ENCODE data around the gene IL1RAPL1. TPM values are rescaled to one million over a fixed set of nuclear protein-coding genes. Genes with fewer than 3 reads are reported as not detected.

The IL1RAPL1 gene
- 0.51 and 0.66 TPM in 2 replicates for total RNA-seq (2012; rRNA removed)

- Histone ChIP-seq H3K4me3 (ENCODE audit: low read length) (no peak within 1 kb of the TSS), H3K9ac (ENCODE audit: low read depth, low read length) (no peak within 1 kb of the TSS), H3K4me2 (ENCODE audit: low read length) (no peak within 1 kb of the TSS), H3K36me3 (ENCODE audit: insufficient read depth, low read length) (no peaks in the 10 kb centered on the region), H3K9me3 (replicated peaks; ENCODE audit: low read length) (no peaks in the 10 kb centered on the region), H3K27me3 (ENCODE audit: control insufficient read depth, insufficient read depth, low read length) (no peaks in the 10 kb centered on the region), H3K4me1 (ENCODE audit: control insufficient read depth, insufficient read depth, low read length) (no peaks in the 10 kb centered on the region)
These were observed at the start of gene IL1RAPL1 for GRCh38 chrX:28586981-28587551. TSS of gene IL1RAPL1 (plus strand) at chrX:28587446.

DNA sequence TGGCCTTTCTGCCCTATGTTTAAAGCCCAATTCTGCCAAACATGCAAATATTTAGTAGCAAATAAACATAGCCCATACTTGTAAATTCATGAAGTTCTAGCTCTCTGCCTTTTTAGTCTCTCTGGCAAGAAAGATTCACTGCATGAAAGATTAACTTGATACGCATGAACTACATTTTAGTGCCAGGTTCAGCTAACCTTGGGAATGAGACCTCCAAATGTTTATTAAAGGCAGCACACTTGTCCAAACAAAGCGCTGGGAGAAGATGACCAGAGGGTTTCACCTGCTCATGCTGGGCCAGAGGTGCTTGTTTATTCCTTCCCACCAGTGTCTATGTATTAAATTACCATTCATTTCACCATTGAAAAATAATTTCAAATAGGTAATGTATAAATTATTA is 44.5 kb upstream of the IL1RAPL1 start:
- no peaks in the 10 kb centered on the region for H3K36me3 ChIP-seq (ENCODE audit: insufficient read depth, low read length)
- peaks cover 8% of the 10 kb centered on the region for H3K9me3 ChIP-seq (replicated peaks; ENCODE audit: low read length)
- H3K4me1 ChIP-seq (ENCODE audit: control insufficient read depth, insufficient read depth, low read length) = no peaks in the 10 kb centered on the region
- no peak overlapping the region for H3K4me2 ChIP-seq (ENCODE audit: low read length)
- H3K9ac ChIP-seq (ENCODE audit: low read depth, low read length) = no peak overlapping the region
- no peak overlapping the region for H3K4me3 ChIP-seq (ENCODE audit: low read length)
- no peaks in the 10 kb centered on the region for H3K27me3 ChIP-seq (ENCODE audit: control insufficient read depth, insufficient read depth, low read length)

DNA sequence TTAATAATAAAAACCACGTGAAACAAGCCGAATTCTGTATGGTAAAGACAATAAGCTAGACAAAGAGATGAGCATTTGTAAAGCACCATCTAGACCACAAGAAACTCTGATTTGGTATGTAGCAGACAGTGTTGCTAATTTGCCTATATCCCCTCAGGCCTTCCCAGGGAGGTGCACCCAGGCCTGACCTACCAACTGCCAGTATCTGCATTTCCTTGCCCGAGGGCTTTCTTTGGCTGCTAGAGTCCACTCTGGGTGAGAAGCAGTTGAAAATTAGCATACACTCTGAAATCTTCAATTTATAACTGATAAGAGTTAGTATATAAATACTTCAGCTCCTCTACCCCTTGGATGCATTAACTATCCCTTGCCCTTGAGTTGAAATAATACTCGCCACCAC is 37.4 kb upstream of the IL1RAPL1 start:
- Histone ChIP-seq H3K27me3 (ENCODE audit: control insufficient read depth, insufficient read depth, low read length) (no peaks in the 10 kb centered on the region), H3K36me3 (ENCODE audit: insufficient read depth, low read length) (no peaks in the 10 kb centered on the region), H3K4me1 (ENCODE audit: control insufficient read depth, insufficient read depth, low read length) (no peaks in the 10 kb centered on the region), H3K4me2 (ENCODE audit: low read length) (no peak overlapping the region), H3K9ac (ENCODE audit: low read depth, low read length) (no peak overlapping the region), H3K4me3 (ENCODE audit: low read length) (no peak overlapping the region), H3K9me3 (replicated peaks; ENCODE audit: low read length) (peaks cover 3% of the 10 kb centered on the region)

- no peak overlapping the region for H3K4me2 ChIP-seq (ENCODE audit: low read length)
- H3K4me3 ChIP-seq (ENCODE audit: low read length) = no peak overlapping the region
- H3K4me1 ChIP-seq (ENCODE audit: control insufficient read depth, insufficient read depth, low read length) = no peaks in the 10 kb centered on the region
- H3K9me3 ChIP-seq (replicated peaks; ENCODE audit: low read length) = peaks cover 3% of the 10 kb centered on the region
- no peak overlapping the region for H3K9ac ChIP-seq (ENCODE audit: low read depth, low read length)
- H3K36me3 ChIP-seq (ENCODE audit: insufficient read depth, low read length) = no peaks in the 10 kb centered on the region
- H3K27me3 ChIP-seq (ENCODE audit: control insufficient read depth, insufficient read depth, low read length) = no peaks in the 10 kb centered on the region
These were observed 36.8 kb upstream of the IL1RAPL1 start for GRCh38 chrX:28550331-28550872.

- no peak overlapping the region for H3K4me3 ChIP-seq (ENCODE audit: low read length)
- no peaks in the 10 kb centered on the region for H3K36me3 ChIP-seq (ENCODE audit: insufficient read depth, low read length)
- H3K9me3 ChIP-seq (replicated peaks; ENCODE audit: low read length) = peaks cover 3% of the 10 kb centered on the region
- no peak overlapping the region for H3K9ac ChIP-seq (ENCODE audit: low read depth, low read length)
- H3K4me1 ChIP-seq (ENCODE audit: control insufficient read depth, insufficient read depth, low read length) = no peaks in the 10 kb centered on the region
- no peaks in the 10 kb centered on the region for H3K27me3 ChIP-seq (ENCODE audit: control insufficient read depth, insufficient read depth, low read length)
- no peak overlapping the region for H3K4me2 ChIP-seq (ENCODE audit: low read length)
These were observed 34.9 kb upstream of the IL1RAPL1 start for GRCh38 chrX:28552322-28552721.

DNA sequence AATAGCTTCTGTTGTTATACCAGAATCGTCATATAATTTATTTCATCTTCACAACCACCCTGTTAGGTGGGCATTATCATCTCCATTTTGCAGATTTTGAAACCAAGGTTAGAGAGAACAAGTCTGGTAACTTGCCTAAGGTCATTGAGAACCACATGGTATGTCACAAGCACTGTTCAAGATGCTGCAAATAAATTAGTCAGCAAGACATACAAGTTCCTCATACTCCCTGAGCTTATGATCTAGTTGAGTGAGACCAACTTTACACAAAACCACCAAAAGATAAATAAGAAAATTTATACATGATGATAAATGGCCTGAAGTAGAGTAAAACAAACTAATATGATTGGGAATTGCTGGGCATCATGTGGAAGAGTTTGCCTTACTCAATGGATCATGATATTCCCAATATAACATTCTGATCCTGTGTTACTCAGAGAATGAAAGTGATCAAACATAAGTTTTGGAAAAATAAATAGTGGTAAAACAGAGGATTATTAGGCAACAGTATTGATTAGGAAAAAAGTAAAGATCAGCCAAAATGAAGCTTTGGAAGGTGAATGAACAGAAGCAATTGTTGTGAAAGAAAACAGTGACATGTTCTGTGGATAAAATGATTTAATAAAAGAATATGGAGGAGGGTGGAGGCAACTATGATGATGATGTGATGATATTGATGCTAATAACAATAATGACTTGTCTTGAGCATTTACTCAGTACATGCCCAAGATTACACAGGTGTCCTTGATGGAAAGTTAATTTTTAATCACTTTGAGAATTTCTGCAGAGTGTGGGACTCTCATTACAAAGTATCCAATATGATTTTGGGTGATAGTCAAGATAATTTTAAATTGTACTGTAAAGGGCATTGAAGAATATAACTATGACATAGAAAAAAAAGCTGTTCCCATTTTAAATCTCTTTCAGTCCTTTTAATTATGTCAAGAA is 34.1 kb upstream of the IL1RAPL1 start:
- H3K27me3 ChIP-seq (ENCODE audit: control insufficient read depth, insufficient read depth, low read length) = no peaks in the 10 kb centered on the region
- peaks cover 3% of the 10 kb centered on the region for H3K9me3 ChIP-seq (replicated peaks; ENCODE audit: low read length)

GRCh38 chrX:28576117-28576516 is 11.1 kb upstream of the IL1RAPL1 start:
- Histone ChIP-seq H3K27me3 (ENCODE audit: control insufficient read depth, insufficient read depth, low read length) (no peaks in the 10 kb centered on the region), H3K4me2 (ENCODE audit: low read length) (no peak overlapping the region), H3K4me1 (ENCODE audit: control insufficient read depth, insufficient read depth, low read length) (no peaks in the 10 kb centered on the region), H3K4me3 (ENCODE audit: low read length) (no peak overlapping the region), H3K9me3 (replicated peaks; ENCODE audit: low read length) (no peaks in the 10 kb centered on the region), H3K36me3 (ENCODE audit: insufficient read depth, low read length) (no peaks in the 10 kb centered on the region), H3K9ac (ENCODE audit: low read depth, low read length) (no peak overlapping the region)

More for the DNA sequence above, 34.1 kb upstream of the IL1RAPL1 start:
- Histone ChIP-seq H3K9ac (ENCODE audit: low read depth, low read length) (no peak overlapping the region), H3K4me3 (ENCODE audit: low read length) (no peak overlapping the region), H3K36me3 (ENCODE audit: insufficient read depth, low read length) (no peaks in the 10 kb centered on the region), H3K4me2 (ENCODE audit: low read length) (no peak overlapping the region), H3K4me1 (ENCODE audit: control insufficient read depth, insufficient read depth, low read length) (no peaks in the 10 kb centered on the region)

DNA sequence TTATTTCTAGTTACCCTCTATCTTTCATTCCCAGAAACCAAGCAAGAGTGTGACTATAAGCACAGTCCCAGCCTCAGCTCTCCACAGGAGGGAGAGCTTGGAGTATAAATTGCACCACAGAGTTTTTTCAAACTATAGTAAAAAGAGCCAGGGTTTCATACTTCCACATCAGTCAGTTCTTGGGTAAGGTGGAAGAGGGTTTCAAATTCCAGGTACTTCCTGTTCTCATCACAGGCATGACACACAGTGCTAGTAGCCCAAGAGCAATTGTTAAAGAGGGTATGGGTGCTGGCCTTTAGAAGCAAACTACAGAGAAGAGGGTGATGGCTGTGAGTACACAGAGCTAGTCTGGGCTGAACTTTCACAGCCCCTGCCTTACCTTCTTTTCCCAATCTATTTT is 5.7 kb upstream of the IL1RAPL1 start:
- no peaks in the 10 kb centered on the region for H3K27me3 ChIP-seq (ENCODE audit: control insufficient read depth, insufficient read depth, low read length)
- no peaks in the 10 kb centered on the region for H3K9me3 ChIP-seq (replicated peaks; ENCODE audit: low read length)
- H3K9ac ChIP-seq (ENCODE audit: low read depth, low read length) = no peak overlapping the region
- no peaks in the 10 kb centered on the region for H3K4me1 ChIP-seq (ENCODE audit: control insufficient read depth, insufficient read depth, low read length)
- no peak overlapping the region for H3K4me3 ChIP-seq (ENCODE audit: low read length)
- no peak overlapping the region for H3K4me2 ChIP-seq (ENCODE audit: low read length)
- H3K36me3 ChIP-seq (ENCODE audit: insufficient read depth, low read length) = no peaks in the 10 kb centered on the region

- no peak overlapping the region for H3K4me3 ChIP-seq (ENCODE audit: low read length)
- H3K9ac ChIP-seq (ENCODE audit: low read depth, low read length) = no peak overlapping the region
- no peaks in the 10 kb centered on the region for H3K4me1 ChIP-seq (ENCODE audit: control insufficient read depth, insufficient read depth, low read length)
- H3K9me3 ChIP-seq (replicated peaks; ENCODE audit: low read length) = no peaks in the 10 kb centered on the region
- H3K4me2 ChIP-seq (ENCODE audit: low read length) = no peak overlapping the region
- no peaks in the 10 kb centered on the region for H3K27me3 ChIP-seq (ENCODE audit: control insufficient read depth, insufficient read depth, low read length)
- H3K36me3 ChIP-seq (ENCODE audit: insufficient read depth, low read length) = no peaks in the 10 kb centered on the region
These were observed 4.7 kb upstream of the IL1RAPL1 start for GRCh38 chrX:28582511-28582910.

DNA sequence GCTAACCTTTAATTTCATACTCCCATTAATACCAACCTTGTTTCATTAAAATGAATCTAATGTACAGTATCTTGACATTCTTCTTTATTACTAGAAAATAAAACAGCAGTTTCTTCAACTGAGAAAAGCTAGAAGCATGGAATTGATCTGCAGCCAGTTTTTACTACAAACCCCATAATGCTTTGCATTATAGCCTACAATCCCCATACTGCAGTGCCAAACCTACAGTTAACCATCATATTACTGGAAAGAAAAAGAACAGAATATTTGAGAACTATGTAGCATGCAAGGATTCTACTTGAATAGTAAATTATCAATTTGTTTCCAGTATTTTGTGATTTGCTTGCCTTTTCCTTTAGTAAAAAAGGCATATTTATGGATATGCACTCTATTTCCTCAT is 3.2 kb upstream of the IL1RAPL1 start:
- H3K4me1 ChIP-seq (ENCODE audit: control insufficient read depth, insufficient read depth, low read length) = no peaks in the 10 kb centered on the region
- no peaks in the 10 kb centered on the region for H3K9me3 ChIP-seq (replicated peaks; ENCODE audit: low read length)
- no peak overlapping the region for H3K4me3 ChIP-seq (ENCODE audit: low read length)
- no peaks in the 10 kb centered on the region for H3K27me3 ChIP-seq (ENCODE audit: control insufficient read depth, insufficient read depth, low read length)
- no peak overlapping the region for H3K4me2 ChIP-seq (ENCODE audit: low read length)
- no peak overlapping the region for H3K9ac ChIP-seq (ENCODE audit: low read depth, low read length)
- H3K36me3 ChIP-seq (ENCODE audit: insufficient read depth, low read length) = no peaks in the 10 kb centered on the region

- H3K4me2 ChIP-seq (ENCODE audit: low read length) = no peak overlapping the region
- no peak overlapping the region for H3K9ac ChIP-seq (ENCODE audit: low read depth, low read length)
- no peaks in the 10 kb centered on the region for H3K4me1 ChIP-seq (ENCODE audit: control insufficient read depth, insufficient read depth, low read length)
- H3K27me3 ChIP-seq (ENCODE audit: control insufficient read depth, insufficient read depth, low read length) = no peaks in the 10 kb centered on the region
- H3K9me3 ChIP-seq (replicated peaks; ENCODE audit: low read length) = no peaks in the 10 kb centered on the region
- no peak overlapping the region for H3K4me3 ChIP-seq (ENCODE audit: low read length)
- H3K36me3 ChIP-seq (ENCODE audit: insufficient read depth, low read length) = no peaks in the 10 kb centered on the region
These were observed 1.5 kb upstream of the IL1RAPL1 start for GRCh38 chrX:28585767-28586166.
